Left ventricle myocardium inferior (tissue), 1 donor: Measurements from ENCODE around the gene PRDM16. TPM values are rescaled to one million over a fixed set of nuclear protein-coding genes. Genes with fewer than 3 reads are reported as not detected.

Experiments
- DNase-seq: peaks from one replicate; pipeline ENCODE4 v3.0.0-alpha.2; 2020
- H3K27ac ChIP-seq: fragments of 200-600 bp; replicated peaks from 2 replicates; pipeline ENCODE4 v1.8.0; 2021
- H3K27me3 ChIP-seq: fragments of 200-600 bp; 2 replicates; pipeline ENCODE4 v1.8.0; 2021; ENCODE audit warnings: low read depth
- H3K36me3 ChIP-seq: fragments of 200-600 bp; 2 replicates; pipeline ENCODE4 v1.8.0; 2021
- H3K4me1 ChIP-seq: fragments of 200-600 bp; 2 replicates; pipeline ENCODE4 v1.8.0; 2021
- H3K4me3 ChIP-seq: fragments of 200-600 bp; 2 replicates; pipeline ENCODE4 v1.8.0; 2021; ENCODE audit warnings: mild to moderate bottlenecking, moderate library complexity
- H3K9me3 ChIP-seq: fragments of 200-600 bp; replicated peaks from 2 replicates; pipeline ENCODE4 v1.8.0; 2021
- intact Hi-C: fragments of 100-400 bp; cut with micrococcal nuclease; formaldehyde crosslinking; loops from one replicate; pipeline ENCODE4 v1.11.0; 2022
- total RNA-seq: library from RNA; stranded (reverse); fragmentation: NEBNext Ultra II Directional; extraction: Animal tissue kit (Norgen Biotek cat#: 25700); gene quantifications from one replicate; pipeline ENCODE4 v1.2.1, GENCODE V29; 2021
- TF ChIP-seq, protein P1 (sequence below): fragments of 200-600 bp; IDR thresholded peaks from 2 replicates; pipeline ENCODE4 v1.8.0; 2021; ENCODE audit warnings: antibody characterized with exemption, mild to moderate bottlenecking, borderline replicate concordance
- donor health status: DM: no; HTN: yes; CAD: no; lungs with severe emphysema.

PRDM16 gene
- total RNA-seq, 1 donor from 2014 or later: 16.6 TPM

DNA sequence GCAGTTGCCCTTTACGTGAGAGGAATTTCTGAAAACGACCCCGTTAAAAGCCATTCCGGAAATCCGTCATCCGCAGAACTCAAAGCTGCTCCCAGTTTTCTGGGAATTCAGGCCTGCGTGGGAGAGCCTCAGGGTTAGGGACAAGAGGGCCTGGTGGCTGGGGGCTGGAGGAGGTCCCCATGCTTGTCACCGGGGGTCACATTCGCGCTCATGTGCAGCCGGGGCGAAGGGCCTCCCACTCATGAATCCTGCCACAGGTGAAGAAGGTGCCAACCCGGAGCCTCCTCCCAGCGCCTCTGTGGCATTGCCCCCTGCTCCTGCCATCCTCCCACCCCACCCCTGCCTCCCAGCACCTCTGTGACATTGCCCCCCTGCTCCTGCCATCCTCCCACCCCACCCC, 98.3 kb downstream of the PRDM16 start:
- Histone ChIP-seq H3K9me3 (no peaks in the 10 kb centered on the region), H3K27ac (no peak overlapping the region), H3K27me3 (peaks cover 12% of the 10 kb centered on the region), H3K36me3 (no peaks in the 10 kb centered on the region), H3K4me1 (peaks cover 35% of the 10 kb centered on the region), H3K4me3 (no peak overlapping the region)
- TF ChIP-seq, protein P1, sequence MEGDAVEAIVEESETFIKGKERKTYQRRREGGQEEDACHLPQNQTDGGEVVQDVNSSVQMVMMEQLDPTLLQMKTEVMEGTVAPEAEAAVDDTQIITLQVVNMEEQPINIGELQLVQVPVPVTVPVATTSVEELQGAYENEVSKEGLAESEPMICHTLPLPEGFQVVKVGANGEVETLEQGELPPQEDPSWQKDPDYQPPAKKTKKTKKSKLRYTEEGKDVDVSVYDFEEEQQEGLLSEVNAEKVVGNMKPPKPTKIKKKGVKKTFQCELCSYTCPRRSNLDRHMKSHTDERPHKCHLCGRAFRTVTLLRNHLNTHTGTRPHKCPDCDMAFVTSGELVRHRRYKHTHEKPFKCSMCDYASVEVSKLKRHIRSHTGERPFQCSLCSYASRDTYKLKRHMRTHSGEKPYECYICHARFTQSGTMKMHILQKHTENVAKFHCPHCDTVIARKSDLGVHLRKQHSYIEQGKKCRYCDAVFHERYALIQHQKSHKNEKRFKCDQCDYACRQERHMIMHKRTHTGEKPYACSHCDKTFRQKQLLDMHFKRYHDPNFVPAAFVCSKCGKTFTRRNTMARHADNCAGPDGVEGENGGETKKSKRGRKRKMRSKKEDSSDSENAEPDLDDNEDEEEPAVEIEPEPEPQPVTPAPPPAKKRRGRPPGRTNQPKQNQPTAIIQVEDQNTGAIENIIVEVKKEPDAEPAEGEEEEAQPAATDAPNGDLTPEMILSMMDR: no peak
- intact Hi-C loops: no loop called here
- DNase-seq: no peak

DNA sequence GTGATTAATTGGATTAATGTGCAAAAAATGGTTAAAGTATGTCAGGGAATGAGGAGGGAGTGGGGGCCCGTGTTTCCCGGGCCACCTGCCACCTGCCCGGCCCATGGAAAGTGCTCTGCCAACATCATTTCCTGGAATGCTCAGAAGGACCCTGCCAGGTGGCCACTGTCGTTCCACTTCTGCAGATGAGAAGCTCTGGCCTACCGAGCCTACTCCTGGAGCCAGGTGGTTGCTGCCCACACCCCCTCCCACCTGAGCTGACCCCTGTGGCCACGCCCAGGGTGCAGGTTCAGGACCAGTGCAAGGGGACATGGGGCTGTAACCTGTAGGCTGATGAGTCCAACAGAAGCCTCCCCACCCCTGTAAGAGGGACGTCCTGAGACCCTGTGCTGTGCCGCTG, 99.7 kb downstream of the PRDM16 start:
- DNase-seq: no peak
- Histone ChIP-seq H3K4me1 (peaks cover 49% of the 10 kb centered on the region), H3K9me3 (no peaks in the 10 kb centered on the region), H3K36me3 (no peaks in the 10 kb centered on the region), H3K4me3 (no peak overlapping the region), H3K27me3 (peaks cover 8% of the 10 kb centered on the region), H3K27ac (no peak overlapping the region)
- intact Hi-C loops: no loop called here
- TF ChIP-seq, protein P1: no peak

DNA sequence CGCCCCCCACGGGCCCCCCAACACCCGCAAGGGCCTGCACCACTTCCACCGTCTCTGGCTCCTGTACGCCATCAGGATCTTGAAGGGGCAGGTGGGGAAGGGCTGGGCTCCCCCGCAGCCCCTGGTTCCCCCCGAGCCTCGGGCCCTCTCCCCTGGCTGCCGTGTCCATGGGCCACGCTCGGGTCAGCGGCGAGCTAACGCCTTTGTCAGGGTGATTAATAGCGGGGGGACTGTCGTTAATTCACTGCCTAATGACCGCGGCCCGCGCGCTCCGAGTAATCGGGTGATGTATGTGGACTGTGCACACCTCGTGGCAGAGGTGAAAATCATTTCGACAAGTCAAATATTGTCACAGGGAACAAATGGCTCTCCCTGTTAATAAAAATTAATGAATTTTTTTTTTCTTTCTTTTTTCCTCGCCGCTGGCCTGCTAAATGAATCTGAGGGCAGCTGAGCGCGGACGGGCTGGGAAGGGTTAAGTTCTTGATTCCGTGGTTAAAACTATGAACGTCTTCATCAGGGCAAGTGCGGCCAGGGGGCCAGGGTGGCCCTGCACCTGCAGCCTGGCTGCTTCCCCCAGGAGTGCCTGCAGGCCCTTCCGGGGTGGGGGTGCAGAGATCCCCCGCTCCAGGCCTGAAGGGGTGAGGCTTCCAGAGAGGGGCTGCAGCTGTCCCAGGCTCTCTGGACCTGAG, 100.8 kb downstream of the PRDM16 start:
- Histone ChIP-seq H3K27ac (peak overlapping the region; percentile 96), H3K36me3 (no peaks in the 10 kb centered on the region), H3K4me3 (peak overlapping the region; percentile 64), H3K9me3 (no peaks in the 10 kb centered on the region), H3K27me3 (peaks cover 8% of the 10 kb centered on the region), H3K4me1 (peaks cover 60% of the 10 kb centered on the region)
- intact Hi-C loops: no loop called here
- no peak for DNase-seq
- TF ChIP-seq, protein P1: no peak

DNA sequence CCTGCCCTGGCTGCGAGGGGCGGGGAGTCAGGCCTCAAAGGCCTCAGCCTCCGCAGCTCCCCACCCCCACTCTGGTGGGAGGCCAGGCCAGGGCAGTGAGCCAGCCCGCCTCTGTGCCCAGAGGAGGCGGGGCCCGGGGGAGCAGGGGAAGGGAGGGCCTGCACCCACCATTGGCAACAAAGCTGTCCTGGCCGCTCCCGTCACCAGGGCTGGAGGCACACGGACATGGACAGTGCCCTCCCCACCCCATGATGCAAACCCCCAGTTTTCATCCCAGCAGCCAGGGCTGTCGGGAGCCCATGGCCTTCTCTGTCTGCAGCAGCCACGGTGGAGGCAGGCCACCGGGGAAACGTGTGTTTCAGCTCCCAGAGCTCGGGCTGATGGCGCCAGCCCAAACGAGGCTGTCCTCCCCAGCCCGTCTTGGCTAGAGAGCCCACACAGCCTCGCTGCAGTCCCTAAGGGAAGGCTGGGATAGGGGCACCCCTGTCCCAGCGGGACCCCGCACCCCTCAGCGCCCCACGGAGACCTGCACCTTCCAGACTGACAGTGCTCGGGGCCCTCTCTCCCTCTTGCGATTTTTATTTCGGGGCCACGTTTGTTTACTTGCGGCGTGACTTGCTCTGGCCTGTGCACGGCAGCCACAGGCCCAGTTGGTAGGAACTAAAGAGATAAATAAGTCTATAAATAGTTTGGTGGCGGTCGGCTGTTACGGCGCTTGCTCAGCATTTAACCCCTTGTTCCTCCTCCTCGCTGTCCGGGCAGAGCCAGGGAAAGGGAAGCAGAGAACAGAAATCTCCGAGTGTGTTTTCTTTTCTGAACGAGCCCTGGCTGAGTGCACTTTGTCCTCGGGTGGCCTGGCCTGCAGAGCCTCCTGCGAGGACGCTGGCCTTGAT, 101.8 kb downstream of the PRDM16 start:
- TF ChIP-seq, protein P1: no peak
- H3K4me1 ChIP-seq: peaks cover 69% of the 10 kb centered on the region
- no peaks in the 10 kb centered on the region for H3K9me3 ChIP-seq
- H3K36me3 ChIP-seq: no peaks in the 10 kb centered on the region
- peak; percentile 83 for DNase-seq
- peaks cover 8% of the 10 kb centered on the region for H3K27me3 ChIP-seq
- peak overlapping the region; percentile 96 for H3K27ac ChIP-seq
- H3K4me3 ChIP-seq: peak overlapping the region; percentile 64
- intact Hi-C loops: no loop called here

DNA sequence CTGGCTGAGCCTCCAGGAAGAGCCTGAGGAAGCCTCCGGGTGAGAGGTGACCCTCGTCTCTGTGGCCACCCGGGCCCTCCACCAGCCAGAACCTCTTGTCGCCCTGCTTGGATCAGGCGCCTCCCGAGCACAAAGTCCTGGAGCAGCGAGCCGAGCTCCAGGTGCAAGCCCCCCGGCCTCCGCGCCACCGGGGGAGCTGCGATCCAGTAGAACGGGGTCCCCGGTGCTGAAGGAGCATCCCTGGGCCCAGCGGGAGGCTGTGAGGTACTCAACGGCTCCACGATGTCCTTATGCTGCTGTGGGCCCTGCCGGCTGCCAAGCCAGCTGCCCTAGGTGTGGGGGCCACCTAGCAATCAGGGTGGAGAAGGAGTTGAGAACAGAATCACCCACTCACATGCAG, 102.8 kb downstream of the PRDM16 start:
- H3K36me3 ChIP-seq: no peaks in the 10 kb centered on the region
- TF ChIP-seq, protein P1: no peak
- intact Hi-C loops: no loop called here
- no peak for DNase-seq
- peaks cover 8% of the 10 kb centered on the region for H3K27me3 ChIP-seq
- H3K4me3 ChIP-seq: peak overlapping the region; percentile 64
- H3K9me3 ChIP-seq: no peaks in the 10 kb centered on the region
- H3K27ac ChIP-seq: peak overlapping the region; percentile 96
- H3K4me1 ChIP-seq: peaks cover 69% of the 10 kb centered on the region
